ENCODE data around the gene XRN1. TPM values are rescaled to one million over a fixed set of nuclear protein-coding genes. Genes with fewer than 3 reads are reported as not detected.
A peak's percentile ranks its signal among the peaks of the same experiment; 100 is the strongest.

XRN1 gene, protein sequence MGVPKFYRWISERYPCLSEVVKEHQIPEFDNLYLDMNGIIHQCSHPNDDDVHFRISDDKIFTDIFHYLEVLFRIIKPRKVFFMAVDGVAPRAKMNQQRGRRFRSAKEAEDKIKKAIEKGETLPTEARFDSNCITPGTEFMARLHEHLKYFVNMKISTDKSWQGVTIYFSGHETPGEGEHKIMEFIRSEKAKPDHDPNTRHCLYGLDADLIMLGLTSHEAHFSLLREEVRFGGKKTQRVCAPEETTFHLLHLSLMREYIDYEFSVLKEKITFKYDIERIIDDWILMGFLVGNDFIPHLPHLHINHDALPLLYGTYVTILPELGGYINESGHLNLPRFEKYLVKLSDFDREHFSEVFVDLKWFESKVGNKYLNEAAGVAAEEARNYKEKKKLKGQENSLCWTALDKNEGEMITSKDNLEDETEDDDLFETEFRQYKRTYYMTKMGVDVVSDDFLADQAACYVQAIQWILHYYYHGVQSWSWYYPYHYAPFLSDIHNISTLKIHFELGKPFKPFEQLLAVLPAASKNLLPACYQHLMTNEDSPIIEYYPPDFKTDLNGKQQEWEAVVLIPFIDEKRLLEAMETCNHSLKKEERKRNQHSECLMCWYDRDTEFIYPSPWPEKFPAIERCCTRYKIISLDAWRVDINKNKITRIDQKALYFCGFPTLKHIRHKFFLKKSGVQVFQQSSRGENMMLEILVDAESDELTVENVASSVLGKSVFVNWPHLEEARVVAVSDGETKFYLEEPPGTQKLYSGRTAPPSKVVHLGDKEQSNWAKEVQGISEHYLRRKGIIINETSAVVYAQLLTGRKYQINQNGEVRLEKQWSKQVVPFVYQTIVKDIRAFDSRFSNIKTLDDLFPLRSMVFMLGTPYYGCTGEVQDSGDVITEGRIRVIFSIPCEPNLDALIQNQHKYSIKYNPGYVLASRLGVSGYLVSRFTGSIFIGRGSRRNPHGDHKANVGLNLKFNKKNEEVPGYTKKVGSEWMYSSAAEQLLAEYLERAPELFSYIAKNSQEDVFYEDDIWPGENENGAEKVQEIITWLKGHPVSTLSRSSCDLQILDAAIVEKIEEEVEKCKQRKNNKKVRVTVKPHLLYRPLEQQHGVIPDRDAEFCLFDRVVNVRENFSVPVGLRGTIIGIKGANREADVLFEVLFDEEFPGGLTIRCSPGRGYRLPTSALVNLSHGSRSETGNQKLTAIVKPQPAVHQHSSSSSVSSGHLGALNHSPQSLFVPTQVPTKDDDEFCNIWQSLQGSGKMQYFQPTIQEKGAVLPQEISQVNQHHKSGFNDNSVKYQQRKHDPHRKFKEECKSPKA (N-terminal part only)
- 1 to 10 TPM; 3.6 to 5.0 (median 4.4) TPM for polyA plus RNA-seq

DNA sequence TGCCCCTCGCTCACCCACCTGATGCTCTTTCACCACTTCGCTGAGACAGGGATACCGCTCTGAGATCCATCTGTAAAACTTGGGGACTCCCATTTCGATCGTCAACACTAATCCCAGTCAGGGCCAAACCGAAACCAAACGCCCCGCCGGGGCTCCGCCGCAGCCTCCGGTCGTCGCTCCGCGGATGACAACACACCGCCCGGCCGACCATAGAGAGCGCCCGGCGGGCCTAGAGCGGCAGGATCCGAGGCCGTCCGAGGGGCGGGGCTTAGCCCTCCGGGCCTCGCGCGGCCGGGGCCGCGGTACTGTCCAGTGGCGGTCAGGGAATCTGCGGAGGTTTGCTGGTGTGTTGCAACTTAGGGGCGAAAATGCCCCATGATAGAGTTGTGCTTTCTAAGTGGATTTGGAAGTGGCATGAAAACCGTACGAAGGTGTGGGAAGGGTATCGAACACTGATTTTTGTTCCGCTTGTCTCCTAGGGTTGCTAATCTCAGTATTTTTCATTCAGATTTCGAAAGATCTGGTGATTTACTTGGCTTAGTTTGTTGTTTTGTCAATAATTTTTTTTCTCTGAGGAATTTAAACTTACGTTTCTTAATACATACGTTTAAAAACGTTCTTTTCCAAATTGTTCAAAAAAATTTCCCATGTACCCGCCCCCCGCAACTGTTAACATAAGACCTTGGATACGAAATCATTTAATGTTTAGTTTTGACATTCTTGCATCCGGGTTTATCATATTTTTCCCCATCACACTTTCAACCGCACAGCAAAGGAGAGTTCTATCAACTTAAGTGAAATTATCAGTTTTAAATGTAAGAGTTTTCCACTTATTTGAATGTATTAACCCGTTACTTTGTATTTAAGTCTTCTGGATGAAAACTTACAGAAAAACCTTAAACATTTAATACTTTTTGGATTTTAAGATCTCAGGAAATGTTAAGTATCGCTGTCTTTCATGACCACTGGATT, at the start of gene XRN1:
TSS of gene XRN1 (minus strand) at position 186 of the 972 bp plus-strand sequence. CDS start at position 93, 93 bp downstream.
- H3K27ac ChIP-seq (ENCODE audit: low read depth, low read length): peak within 1 kb of the TSS; percentile 75
- 4 to 6% (median 6%) methylated on average over 52 of the region's 52 CpGs for WGBS, 3 donors

DNA sequence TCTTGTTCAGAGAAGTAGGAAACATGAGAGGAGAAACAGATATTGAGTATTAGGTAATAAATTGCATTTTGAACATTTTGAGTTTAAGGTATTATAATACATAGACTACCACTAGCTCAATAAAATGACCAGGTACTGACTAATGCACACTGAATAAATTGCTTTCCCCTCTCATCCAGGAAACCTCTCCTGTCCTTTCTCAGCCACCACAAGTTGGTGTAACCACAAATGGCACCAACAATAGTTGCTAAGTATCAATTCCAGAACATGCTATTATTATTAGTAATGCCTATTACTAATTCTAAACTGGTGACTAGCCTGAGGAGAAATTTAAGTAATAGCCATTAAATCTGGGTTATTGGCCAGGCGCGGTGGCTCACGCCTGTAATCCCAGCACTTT, 47.3 kb upstream of the XRN1 start:
- H3K27ac ChIP-seq (ENCODE audit: low read depth, low read length): no peak overlapping the region
- WGBS, 3 donors: 76 to 99% (median 85%) methylated on average over 3 of the region's 3 CpGs

DNA sequence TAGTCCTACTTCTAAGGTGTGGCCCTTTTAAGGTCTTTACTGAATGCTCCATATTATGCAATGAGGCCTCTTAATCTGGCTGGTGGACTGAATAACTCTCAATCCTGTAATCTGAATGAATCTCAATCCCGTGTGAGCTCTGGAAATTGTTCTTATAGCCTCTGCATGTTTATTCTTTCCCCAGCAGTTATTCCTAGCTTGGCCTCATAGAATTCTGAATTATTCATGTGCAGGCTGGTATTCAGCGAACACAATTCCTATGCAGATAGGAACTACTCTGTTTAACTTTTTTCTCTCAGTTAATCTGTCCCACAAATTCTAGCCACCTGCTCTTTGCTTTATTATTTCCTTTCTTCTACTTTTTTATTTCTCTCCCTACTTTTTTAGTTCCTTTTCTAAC, 44.3 kb upstream of the XRN1 start:
- H3K27ac ChIP-seq (ENCODE audit: low read depth, low read length): no peak overlapping the region
- WGBS, 3 donors: 95 to 96% (median 96%) methylated on average over 2 of the region's 2 CpGs

DNA sequence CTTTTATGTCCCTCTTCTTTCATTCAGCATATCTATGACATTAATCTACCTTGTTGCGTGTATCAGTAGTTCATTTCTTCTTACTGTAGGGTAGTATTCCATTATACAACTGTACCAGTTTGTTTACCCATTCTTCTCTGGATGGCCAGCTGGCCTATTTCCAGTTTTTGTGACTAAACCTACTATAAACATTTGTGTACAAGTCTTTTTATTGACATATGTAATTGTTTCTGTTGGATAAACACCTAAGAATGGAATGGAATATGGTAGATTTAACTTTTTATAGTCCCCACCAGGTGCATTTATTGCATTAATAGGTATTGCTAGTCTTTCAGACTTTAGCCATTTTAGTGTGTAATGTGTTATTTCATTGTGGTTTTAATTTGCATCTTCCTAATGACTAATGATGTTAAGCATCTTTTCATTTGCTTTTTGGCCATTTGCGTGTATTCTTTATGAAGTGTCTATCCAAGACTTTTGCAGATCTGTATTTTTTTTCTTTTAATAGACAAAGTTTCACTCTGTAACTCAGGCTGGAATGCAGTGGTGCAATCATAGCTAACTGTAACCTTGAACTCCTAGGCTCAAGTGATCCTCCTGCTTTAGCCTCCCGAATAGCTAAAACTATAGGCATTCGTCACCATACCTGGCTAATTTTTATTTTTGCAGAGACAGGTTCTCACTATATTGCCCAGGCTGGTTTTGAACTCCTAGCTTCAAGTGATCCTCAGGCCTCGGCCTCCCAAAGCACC, 41.9 kb upstream of the XRN1 start:
- 97 to 98% (median 98%) methylated on average over 5 of the region's 5 CpGs for WGBS, 3 donors
- no peak overlapping the region for H3K27ac ChIP-seq (ENCODE audit: low read depth, low read length)

DNA sequence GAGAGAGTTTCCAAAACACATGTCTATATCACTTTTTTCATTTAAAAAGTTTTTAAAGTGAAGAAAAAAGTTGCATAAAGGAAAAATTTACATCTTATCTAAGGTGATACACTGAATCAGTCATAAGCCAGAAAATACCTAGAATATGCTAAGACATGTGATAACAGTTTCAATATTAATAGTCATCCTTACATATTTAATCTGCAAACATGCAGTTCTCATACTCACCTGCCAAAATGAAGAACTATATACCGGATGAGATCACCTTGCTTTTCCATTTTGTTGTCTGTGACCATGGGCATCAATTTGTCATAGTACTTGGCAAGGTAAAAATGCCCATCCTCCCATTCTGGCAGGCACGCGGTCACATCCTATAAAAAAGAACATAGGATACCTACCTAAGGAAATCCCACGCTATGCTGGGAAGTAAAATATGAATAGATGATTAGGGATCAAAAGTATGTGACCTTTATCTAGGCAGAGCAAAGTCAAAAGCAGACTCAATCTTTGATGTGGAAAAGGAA, 37.1 kb upstream of the XRN1 start:
- no peak overlapping the region for H3K27ac ChIP-seq (ENCODE audit: low read depth, low read length)
- WGBS, 3 donors: 98 to 99% (median 98%) methylated on average over 4 of the region's 4 CpGs

DNA sequence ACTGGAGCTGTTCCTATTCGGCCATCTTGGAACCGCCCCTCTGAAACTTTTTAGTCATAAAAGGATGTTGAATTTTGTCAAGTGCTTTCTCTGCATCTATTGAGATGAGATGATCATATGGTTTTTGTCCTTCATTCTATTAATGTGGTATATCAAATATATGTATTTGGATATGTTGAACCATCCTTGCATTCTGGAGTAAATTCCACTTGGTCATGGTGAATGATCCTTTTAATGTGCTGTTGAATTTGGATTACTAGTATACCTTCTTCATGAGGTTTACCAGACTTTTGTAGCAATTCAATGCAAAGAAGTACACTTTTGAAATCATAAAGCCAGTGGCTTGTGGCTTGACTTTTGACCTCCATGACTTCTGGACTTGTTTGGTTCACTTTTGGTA, 33.4 kb upstream of the XRN1 start:
- 94 to 98% (median 98%) methylated on average over 2 of the region's 2 CpGs for WGBS, 3 donors
- no peak overlapping the region for H3K27ac ChIP-seq (ENCODE audit: low read depth, low read length)

DNA sequence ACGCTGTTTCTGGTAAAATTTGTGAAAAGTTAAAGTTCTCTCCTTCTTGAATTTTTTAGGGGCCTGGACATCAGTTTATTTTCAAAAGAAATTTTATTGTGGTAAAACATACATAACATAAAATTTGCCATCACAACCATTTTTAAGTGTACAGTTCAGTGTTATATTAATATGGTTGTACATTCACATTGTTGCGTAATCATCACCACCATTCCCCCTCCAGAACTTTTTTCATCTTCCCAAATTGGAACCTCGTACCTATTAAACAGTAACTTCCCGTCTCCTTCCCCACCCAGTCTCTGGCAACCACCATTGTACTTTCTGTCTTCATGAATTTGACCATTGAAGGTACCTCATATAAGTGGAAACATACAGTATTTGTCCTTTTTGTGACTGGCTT, 23.0 kb upstream of the XRN1 start:
- no peak overlapping the region for H3K27ac ChIP-seq (ENCODE audit: low read depth, low read length)
- WGBS, 3 donors: 93 to 99% (median 94%) methylated on average over 4 of the region's 4 CpGs

DNA sequence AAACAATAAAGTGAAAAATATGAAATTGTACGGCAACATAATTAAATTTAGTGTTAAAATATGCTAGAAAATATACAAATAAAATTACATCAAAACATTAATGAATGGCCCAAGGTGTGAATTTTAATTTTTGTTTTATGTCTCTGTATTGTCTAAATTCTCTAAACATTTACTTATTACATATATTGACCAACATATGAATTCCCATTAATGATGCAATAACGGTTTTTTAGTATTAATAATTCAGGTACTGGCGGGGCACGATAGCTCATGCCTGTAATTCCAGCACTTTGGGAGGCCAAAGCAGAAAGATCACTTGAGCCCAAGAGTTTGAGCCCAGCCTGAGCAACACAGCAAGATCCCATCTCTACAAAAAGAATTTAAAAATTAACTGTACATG, 20.6 kb upstream of the XRN1 start:
- WGBS, 3 donors: 96 to 99% (median 96%) methylated on average over 4 of the region's 4 CpGs
- no peak overlapping the region for H3K27ac ChIP-seq (ENCODE audit: low read depth, low read length)

DNA sequence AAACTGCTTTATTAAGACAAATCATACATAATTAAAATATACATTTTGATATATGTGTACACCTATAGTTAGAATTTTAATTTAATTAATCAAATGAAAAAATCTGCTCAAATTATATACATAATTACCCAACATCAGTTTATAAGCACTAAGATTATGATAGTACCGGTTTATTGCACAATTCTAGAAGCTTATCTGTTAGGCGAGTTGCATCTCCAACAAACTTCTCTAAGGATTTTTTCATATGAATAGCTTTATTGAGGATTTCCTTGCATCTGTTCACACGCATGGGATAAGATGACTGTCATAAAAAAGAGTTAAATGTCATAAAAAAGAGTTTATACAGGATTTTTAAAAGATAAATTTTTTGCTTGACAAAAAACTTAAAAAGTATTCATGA, 19.9 kb upstream of the XRN1 start:
- no peak overlapping the region for H3K27ac ChIP-seq (ENCODE audit: low read depth, low read length)
- WGBS, 3 donors: 81 to 98% (median 95%) methylated on average over 3 of the region's 3 CpGs

DNA sequence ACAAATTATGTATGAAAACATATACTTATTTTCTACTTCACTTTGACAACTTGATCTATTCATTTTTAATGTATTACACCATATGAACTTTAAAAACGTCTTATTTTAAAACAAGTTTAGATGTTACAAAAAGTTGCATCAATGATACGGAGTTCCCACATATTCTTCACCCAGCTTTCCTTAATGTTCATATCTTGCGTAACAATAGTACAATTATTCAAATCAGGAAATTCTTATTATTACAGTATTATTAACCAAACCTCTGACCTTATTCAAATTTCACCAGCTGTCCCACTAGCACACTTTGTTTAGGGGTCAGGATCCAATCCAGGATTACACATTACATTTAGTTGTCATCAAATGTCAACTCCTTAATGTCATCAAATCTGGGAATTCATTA, 12.9 kb upstream of the XRN1 start:
- no peak overlapping the region for H3K27ac ChIP-seq (ENCODE audit: low read depth, low read length)
- WGBS, 3 donors: 75 to 83% (median 79%) methylated on average over 3 of the region's 3 CpGs

DNA sequence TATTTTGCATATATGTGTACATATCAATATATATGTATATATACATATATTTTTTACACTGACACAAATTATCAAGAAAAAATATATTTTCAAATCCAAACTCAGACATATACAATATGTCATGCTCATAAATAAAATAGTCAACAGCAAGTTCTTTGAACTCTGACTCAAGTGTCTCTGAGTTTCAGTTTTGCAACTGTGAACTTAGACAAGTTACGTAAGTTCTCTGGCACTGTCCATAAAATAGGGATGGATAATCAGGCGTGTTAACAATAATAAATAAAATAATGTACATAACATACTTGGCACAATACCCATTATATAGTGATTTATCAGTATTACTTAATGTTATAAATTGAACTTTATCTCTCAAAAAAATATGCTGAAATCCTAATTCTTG, 12.1 kb upstream of the XRN1 start:
- H3K27ac ChIP-seq (ENCODE audit: low read depth, low read length): no peak overlapping the region
- WGBS, 3 donors: 74 to 86% (median 81%) methylated on average over 2 of the region's 2 CpGs

DNA sequence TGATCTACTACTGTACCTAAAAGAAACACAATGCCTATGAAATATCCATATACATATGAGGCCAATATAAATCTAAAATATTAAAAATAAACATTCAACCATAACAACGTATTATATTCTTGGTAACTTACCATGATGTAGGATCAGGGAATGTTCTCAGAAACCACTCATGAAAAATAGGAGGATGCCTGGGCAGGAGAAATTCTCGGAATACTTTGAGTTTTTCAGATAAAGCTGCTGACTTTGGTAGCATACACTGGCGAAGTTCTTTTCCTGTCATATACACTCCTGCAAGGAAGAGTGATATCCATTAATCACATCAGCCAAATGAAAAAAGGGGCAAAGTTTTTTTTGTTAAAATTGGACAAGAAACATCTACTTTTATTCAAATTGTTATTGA, 11.3 kb upstream of the XRN1 start:
- 81 to 95% (median 89%) methylated on average over 3 of the region's 3 CpGs for WGBS, 3 donors
- H3K27ac ChIP-seq (ENCODE audit: low read depth, low read length): no peak overlapping the region

DNA sequence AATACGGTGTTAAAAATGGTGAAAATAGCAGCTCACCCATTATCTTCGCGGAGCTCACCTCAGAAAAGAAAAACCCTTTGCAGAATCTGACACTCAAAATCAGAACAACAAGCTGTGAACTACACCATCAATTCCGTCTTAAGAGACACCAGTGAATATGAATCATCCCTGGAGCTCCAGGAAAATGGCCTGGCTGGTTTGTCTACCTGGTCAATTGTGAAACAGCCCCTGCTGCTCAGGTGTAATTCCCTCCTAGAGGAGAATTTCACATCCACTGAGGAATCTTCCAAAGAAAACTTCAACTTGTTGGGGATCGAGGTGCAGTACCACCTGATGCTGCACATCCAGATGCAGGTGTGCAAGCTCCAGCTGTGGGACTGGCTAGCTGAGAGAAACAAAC, 3.0 kb upstream of the XRN1 start:
- 92 to 97% (median 95%) methylated on average over 5 of the region's 5 CpGs for WGBS, 3 donors
- no peak overlapping the region for H3K27ac ChIP-seq (ENCODE audit: low read depth, low read length)

DNA sequence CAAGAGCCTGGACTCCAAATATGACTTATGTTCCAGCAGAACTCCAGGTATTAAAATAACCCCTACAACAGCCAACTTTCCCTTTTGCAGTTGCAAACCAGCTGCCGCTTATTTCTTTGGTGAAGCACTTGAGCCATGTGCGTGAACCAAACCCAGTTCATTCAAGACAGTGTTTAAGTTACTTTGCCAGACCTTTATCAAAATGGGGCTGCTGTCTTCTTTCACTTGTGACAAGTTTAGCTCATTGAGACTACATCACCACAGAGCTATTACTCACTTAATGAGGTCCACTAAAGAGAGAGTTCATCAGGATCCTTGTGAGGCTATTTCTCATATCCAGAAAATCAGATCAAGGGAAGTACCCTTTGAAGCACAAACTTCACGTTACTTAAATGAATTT, 2.4 kb upstream of the XRN1 start:
- no peak overlapping the region for H3K27ac ChIP-seq (ENCODE audit: low read depth, low read length)
- 89 to 92% (median 92%) methylated on average over 3 of the region's 3 CpGs for WGBS, 3 donors

DNA sequence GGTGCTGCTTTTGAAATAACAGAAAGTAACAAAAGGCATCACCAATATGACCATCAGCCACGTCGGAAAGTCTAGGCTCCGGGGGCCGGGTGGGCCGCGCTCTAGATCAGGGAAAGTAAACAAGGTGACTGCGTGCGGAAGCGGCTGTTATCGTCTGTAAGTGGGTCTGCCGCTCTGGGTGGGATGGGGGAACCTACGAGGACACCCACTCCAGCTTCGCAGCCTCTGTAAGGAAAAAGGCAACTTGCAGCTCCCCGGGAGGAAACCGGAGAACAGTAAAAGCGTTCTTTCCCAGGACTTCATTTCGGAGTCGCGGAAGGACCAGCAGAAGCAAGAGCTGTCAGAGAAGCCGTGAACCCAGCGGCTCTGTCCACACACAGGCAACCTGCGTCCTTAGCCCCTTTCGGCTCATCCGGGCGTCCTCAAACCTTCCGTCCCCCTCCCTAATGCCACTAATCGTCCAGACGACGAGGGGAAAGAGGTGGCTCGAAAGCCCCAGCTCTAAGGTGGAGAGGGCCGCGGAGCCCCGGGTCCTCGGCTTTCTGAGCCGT, 461 bp downstream of the XRN1 start:
- 0 to 1% (median 0%) methylated on average over 35 of the region's 35 CpGs for WGBS, 3 donors
- peak overlapping the region; percentile 75 for H3K27ac ChIP-seq (ENCODE audit: low read depth, low read length)

DNA sequence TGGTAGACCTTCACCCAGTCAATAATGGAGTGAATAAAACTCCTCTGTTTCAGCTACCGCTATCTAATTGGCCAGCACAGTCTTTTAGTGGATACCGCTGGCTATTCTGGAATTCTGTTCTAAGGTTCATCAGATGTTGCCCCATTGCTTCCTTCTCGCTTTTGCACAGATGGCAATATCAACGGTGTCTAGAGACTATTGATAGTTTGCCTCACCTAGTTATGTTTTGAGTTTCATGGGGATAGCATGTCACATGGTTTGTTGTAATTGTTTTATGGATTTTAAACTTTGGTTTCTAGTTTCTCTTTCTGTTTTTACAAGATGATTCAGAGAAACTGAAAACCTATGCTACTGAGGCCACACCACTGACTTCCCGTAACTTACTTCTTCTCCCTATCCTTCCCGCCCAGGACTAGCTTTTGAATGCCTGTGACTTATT, 2.0 kb downstream of the XRN1 start:
- no peak overlapping the region for H3K27ac ChIP-seq (ENCODE audit: low read depth, low read length)

More for the DNA sequence above, 2.0 kb downstream of the XRN1 start:
- WGBS, 3 donors: 53 to 81% (median 57%) methylated on average over 6 of the region's 6 CpGs

All from adipose tissue (tissue), 3 donors.